Measurements from ENCODE around the gene SLC25A23. TPM values are rescaled to one million over a fixed set of nuclear protein-coding genes. Genes with fewer than 3 reads are reported as not detected.
A peak's percentile ranks its signal among the peaks of the same experiment; 100 is the strongest.

SLC25A23 gene
- total and polyA plus RNA-seq, 2 of the 8 experiments (the other 6 are each of a cell fraction or from before 2014, with no cell fraction given), result 18.0 to 48.1 TPM

DNA sequence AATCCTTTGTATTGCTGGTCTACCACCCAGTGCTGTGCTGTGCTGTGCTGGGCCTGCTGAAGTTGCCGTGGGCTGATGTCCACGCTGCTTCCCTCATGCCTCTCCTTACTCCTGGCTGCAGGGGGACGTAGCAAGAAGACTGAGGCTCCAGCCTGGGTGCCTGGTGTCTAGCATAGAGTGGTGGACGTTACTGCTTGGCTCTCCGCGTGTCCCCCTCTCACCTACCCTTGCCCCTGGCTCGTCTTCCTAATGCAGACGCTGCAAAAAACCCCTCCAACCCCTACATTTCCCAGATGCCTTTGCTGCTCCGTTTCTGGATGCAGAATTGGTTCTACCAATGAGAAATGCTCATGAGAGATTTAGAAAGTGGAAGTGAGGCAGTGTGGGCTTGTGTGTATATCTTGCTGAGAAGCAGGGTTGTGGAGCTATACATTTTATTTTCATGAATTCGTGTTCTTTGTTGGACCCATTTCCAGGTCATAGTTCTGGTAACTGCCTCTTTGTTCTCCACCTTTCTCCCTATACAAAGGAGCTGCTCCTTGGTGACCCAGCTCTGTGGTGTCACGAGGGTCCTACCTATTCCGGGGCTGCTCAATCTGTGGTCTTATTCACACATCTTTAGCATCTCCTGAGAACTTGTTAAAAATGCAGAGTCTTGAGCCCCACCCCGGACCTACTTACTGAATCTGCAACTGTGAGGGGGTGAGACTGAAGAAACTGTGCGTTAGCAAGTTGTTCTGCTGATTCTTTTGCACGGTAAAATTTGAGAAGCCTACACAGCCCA lies 29.9 kb upstream of the SLC25A23 start:
- Histone ChIP-seq H2BK20ac (ENCODE audit: low read length) (0 out of 2 replicates have a peak overlapping the region, but pooled peaks have one; percentile 61), H3K4me1 (replicated peaks in 1 of 4; ENCODE audit: control insufficient read depth in 3 of 4, insufficient read depth in 4 of 4, low read length in 3 of 4) (no peaks in the 10 kb centered on the region), H3K79me2 (ENCODE audit: control insufficient read depth in 1 of 2, insufficient read depth in 2 of 2, low read length in 2 of 2) (no peaks in the 10 kb centered on the region), H3K4me3 (ENCODE audit: extremely low read depth in 1 of 4, insufficient read depth in 2 of 4, low read depth in 3 of 4, low read length in 4 of 4) (no peak overlapping the region), H2BK12ac (ENCODE audit: low read depth, low read length) (no peak overlapping the region), H3K56ac (replicated peaks; ENCODE audit: insufficient read length, low read depth, low read length) (no peak overlapping the region), H4K91ac (replicated peaks; ENCODE audit: insufficient read length, low read length) (no peak overlapping the region), H2AFZ (ENCODE audit: low read length) (0 out of 2 replicates have a peak overlapping the region, but pooled peaks have one; percentile 18), H3K36me3 (ENCODE audit: control insufficient read depth in 2 of 4, insufficient read depth in 4 of 4, low read length in 3 of 4) (no peaks in the 10 kb centered on the region), H4K5ac (ENCODE audit: insufficient read length, low read depth, low read length) (no peak overlapping the region), H3K79me1 (ENCODE audit: low read depth, low read length) (no peaks in the 10 kb centered on the region), H3K27ac (ENCODE audit: low read depth, low read length) (no peak overlapping the region), H3K14ac (ENCODE audit: insufficient read length) (no peak overlapping the region), H4K8ac (ENCODE audit: extremely low read depth, insufficient read depth, low read length) (no peak overlapping the region), H3K9me3 (ENCODE audit: insufficient read depth in 2 of 2, low read depth in 1 of 2, low read length in 1 of 2) (no peaks in the 10 kb centered on the region), H2BK5ac (ENCODE audit: low read depth, low read length) (no peak overlapping the region), H2BK120ac (replicated peaks; ENCODE audit: low read depth, low read length) (no peak overlapping the region), H3K4me2 (ENCODE audit: insufficient read depth in 1 of 2, low read depth in 2 of 2, low read length in 2 of 2) (no peak overlapping the region), H3K23me2 (ENCODE audit: low read depth, low read length) (no peaks in the 10 kb centered on the region), H3K23ac (ENCODE audit: insufficient read length) (no peak overlapping the region), H3K9ac (replicated peaks in 1 of 4; ENCODE audit: extremely low read depth in 1 of 4, low read depth in 3 of 4, low read length in 3 of 4) (no peak overlapping the region), H4K20me1 (replicated peaks in 1 of 2; ENCODE audit: control insufficient read depth in 1 of 2, insufficient read depth in 2 of 2, low read length in 2 of 2) (no peaks in the 10 kb centered on the region), H2BK15ac (ENCODE audit: low read length) (no peak overlapping the region), H3K27me3 (replicated peaks in 1 of 4; ENCODE audit: control insufficient read depth in 3 of 4, extremely low read depth in 1 of 4, insufficient read depth in 3 of 4, low read length in 3 of 4) (peaks cover 0 to 2% (median 0%) of the 10 kb centered on the region in 4 experiments; a peak in 1 of 7 replicates), H3K4ac (replicated peaks; ENCODE audit: insufficient read length, low read depth, low read length) (no peak overlapping the region), H2AK5ac (ENCODE audit: low read depth, low read length) (no peak overlapping the region), H3K18ac (ENCODE audit: extremely low read depth, low read length) (no peak overlapping the region)
- DNase-seq (ENCODE audit: low read depth in 1 of 2, low spot score in 2 of 2) (no peak), FAIRE-seq (no peak)
- 83% methylated on average over 15 of the region's 15 CpGs; no CpG with 5 or more reads in 1 of the 2 experiments for WGBS, 2 experiments (ENCODE audit: extremely low coverage in 1 of 2, insufficient coverage in 1 of 2, insufficient read length in 1 of 2, insufficient replicate concordance in 2 of 2, low coverage in 1 of 2, low lambda C conversion rate in 2 of 2, missing lambda C conversion rate in 1 of 2)
- ChIA-PET CTCF (ENCODE audit: partially characterized antibody) (interaction anchor here (0.9 to 1.0 kb wide), 2 partner anchors 77 to 286 kb away, joined by 3 read pairs; no protein-coding TSS in a partner anchor), POLR2A (ENCODE audit: partially characterized antibody) (interaction anchor here (0.6 to 2.4 kb wide), 5 partner anchors 10 to 587 kb away, joined by 3 to 7 read pairs (median 4); partner anchors contain the start of gene TUBB4A)
- no peak for TF ChIP-seq EZH2 (IDR thresholded peaks at IDR 0.05; ENCODE audit: low read depth, low read length, severe bottlenecking)
- TF ChIP-seq TAF1 (IDR thresholded peaks at IDR 0.05; ENCODE audit: low read depth, low read length), result no peak
- TF ChIP-seq CEBPB (IDR thresholded peaks at IDR 0.05; ENCODE audit: low read depth, low read length), result no peak
- no peak for TF ChIP-seq HDAC6 (IDR thresholded peaks at IDR 0.05; ENCODE audit: low read depth, low read length)
- TF ChIP-seq SP1 (IDR thresholded peaks at IDR 0.05; ENCODE audit: low read depth, low read length), result no peak
- no peak for TF ChIP-seq USF2 (IDR thresholded peaks at IDR 0.05; ENCODE audit: low read length)
- no peak for TF ChIP-seq RFX5 (IDR thresholded peaks at IDR 0.05; ENCODE audit: borderline replicate concordance, low read depth, low read length)
- TF ChIP-seq ATF3 (IDR thresholded peaks at IDR 0.05; ENCODE audit: insufficient read depth, low read depth, low read length), result no peak
- TF ChIP-seq PHF8 (conservative IDR thresholded peaks at IDR 0.05; ENCODE audit: low read depth, low read length), result no peak
- no peak for TF ChIP-seq KDM5A (IDR thresholded peaks at IDR 0.05; ENCODE audit: low read length)
- TF ChIP-seq CBX5 (IDR thresholded peaks at IDR 0.05; ENCODE audit: low read depth, low read length), result no peak
